GM23338 (cell line): ENCODE measurements around the gene SEMA5A. TPM values are rescaled to one million over a fixed set of nuclear protein-coding genes. Genes with fewer than 3 reads are reported as not detected.

Experiments used
- ATAC-seq: fragments of 200-7000 bp; cut with Tn5 transposase; 3 replicates; pipeline ENCODE4 v1.9.1; 2020
- DNase-seq: peaks from one replicate; pipeline ENCODE4 v3.0.0-alpha.2; 2015; ENCODE audit warnings: low spot score
- H2AFZ ChIP-seq: fragments of 200-600 bp; sonication (generic); 2 replicates; pipeline ENCODE4 v1.8.0; 2016; ENCODE audit warnings: antibody characterized with exemption, mild to moderate bottlenecking, moderate library complexity
- H3F3A ChIP-seq: fragments of 200-600 bp; sonication (generic); replicated peaks from 2 replicates; pipeline ENCODE4 v1.8.0; 2017; ENCODE audit warnings: antibody characterized with exemption, mixed run types, low read depth
- H3K27ac ChIP-seq: fragments of 200-600 bp; sonication (generic); 2 replicates; pipeline ENCODE4 v1.6.1; 2016; ENCODE audit warnings: low read depth
- H3K27me3 ChIP-seq: fragments of 200-600 bp; sonication (generic); 2 replicates; pipeline ENCODE4 v1.8.0; 2016; ENCODE audit warnings: mild to moderate bottlenecking, mixed run types, moderate library complexity; ENCODE audit not compliant: insufficient read depth
- H3K36me3 ChIP-seq: fragments of 200-600 bp; sonication (generic); 2 replicates; pipeline ENCODE4 v1.8.0; 2016; ENCODE audit warnings: mild to moderate bottlenecking; ENCODE audit not compliant: insufficient read depth
- H3K4me1 ChIP-seq: fragments of 200-600 bp; sonication (generic); 2 replicates; pipeline ENCODE4 v1.8.0; 2016; ENCODE audit warnings: mild to moderate bottlenecking, moderate library complexity; ENCODE audit not compliant: insufficient read depth
- H3K4me2 ChIP-seq: fragments of 200-600 bp; sonication (generic); 2 replicates; pipeline ENCODE4 v1.7.1; 2017; ENCODE audit warnings: mixed run types
- H3K4me3 ChIP-seq: fragments of 200-600 bp; sonication (generic); 2 replicates; pipeline ENCODE4 v1.6.1; 2016; ENCODE audit warnings: mixed run types
- H3K79me2 ChIP-seq: fragments of 200-600 bp; sonication (generic); replicated peaks from 2 replicates; pipeline ENCODE4 v1.8.0; 2017; ENCODE audit warnings: mild to moderate bottlenecking; ENCODE audit not compliant: insufficient read depth
- H3K9me2 ChIP-seq: fragments of 200-600 bp; sonication (generic); 2 replicates; pipeline ENCODE4 v1.8.0; 2017; ENCODE audit not compliant: insufficient read depth
- H4K20me1 ChIP-seq: fragments of 200-600 bp; sonication (generic); replicated peaks from 2 replicates; pipeline ENCODE4 v1.8.0; 2017; ENCODE audit warnings: mild to moderate bottlenecking; ENCODE audit not compliant: insufficient read depth
- H3K27ac Mint-ChIP-seq: 2 replicates; pipeline ENCODE4 v1.8.0; 2020; ENCODE audit warnings: inconsistent platforms, mild to moderate bottlenecking, moderate library complexity, mixed read lengths
- H3K27me3 Mint-ChIP-seq: 3 replicates; pipeline ENCODE4 v1.8.0; 2022; ENCODE audit warnings: low read depth, mild to moderate bottlenecking, moderate library complexity, mixed read lengths, inconsistent platforms; ENCODE audit not compliant: insufficient read depth, poor library complexity
- H3K36me3 Mint-ChIP-seq: 3 replicates; pipeline ENCODE4 v1.8.0; 2021; ENCODE audit warnings: low read depth, mild to moderate bottlenecking, inconsistent platforms, moderate library complexity, mixed read lengths
- H3K4me1 Mint-ChIP-seq: 3 replicates; pipeline ENCODE4 v1.8.0; 2020; ENCODE audit warnings: mild to moderate bottlenecking, inconsistent platforms, mixed read lengths
- H3K4me3 Mint-ChIP-seq: 3 replicates; pipeline ENCODE4 v1.8.0; 2021; ENCODE audit warnings: moderate library complexity, mild to moderate bottlenecking, inconsistent platforms, mixed read lengths
- H3K9me3 Mint-ChIP-seq: 3 replicates; pipeline ENCODE4 v1.8.0; 2020; ENCODE audit warnings: moderate library complexity, mild to moderate bottlenecking, inconsistent platforms, mixed read lengths
- CREB1 ChIP-seq: fragments of 250-450 bp; sonication (Bioruptor Pico); IDR thresholded peaks from 2 replicates; pipeline ENCODE4 v1.5.0; 2020; ENCODE audit warnings: low read depth, mild to moderate bottlenecking, moderate library complexity
- ETS1 ChIP-seq: IDR thresholded peaks from 2 replicates; pipeline ENCODE4 v1.6.1; 2016; ENCODE audit warnings: antibody characterized with exemption
- EZH2phosphoT487 ChIP-seq: fragments of 200-600 bp; sonication (generic); IDR thresholded peaks from one replicate; pipeline ENCODE4 v1.8.1; 2018; ENCODE audit warnings: antibody characterized with exemption; ENCODE audit not compliant: unreplicated experiment
- JUNB ChIP-seq: IDR thresholded peaks from one replicate; pipeline ENCODE4 v1.6.1; 2016; ENCODE audit warnings: antibody characterized with exemption; ENCODE audit not compliant: unreplicated experiment
- NANOG ChIP-seq: IDR thresholded peaks from 2 replicates; pipeline ENCODE4 v1.6.1; 2016; ENCODE audit warnings: antibody characterized with exemption, borderline replicate concordance
- POLR2AphosphoS5 ChIP-seq: IDR thresholded peaks from 2 replicates; pipeline ENCODE4 v1.6.1; 2016; ENCODE audit warnings: antibody characterized with exemption, low read depth
- REST ChIP-seq: IDR thresholded peaks from one replicate; pipeline ENCODE4 v1.6.1; 2018; ENCODE audit warnings: antibody characterized with exemption; ENCODE audit not compliant: unreplicated experiment
- STAT1 ChIP-seq: IDR thresholded peaks from one replicate; pipeline ENCODE4 v1.6.1; 2016; ENCODE audit warnings: antibody characterized with exemption; ENCODE audit not compliant: unreplicated experiment
- ZNF114 ChIP-seq: fragments of 250-450 bp; sonication (Bioruptor Pico); IDR thresholded peaks from 2 replicates; pipeline ENCODE4 v1.5.0; 2020; ENCODE audit warnings: mild to moderate bottlenecking, moderate library complexity
- ZNF331 ChIP-seq: fragments of 250-450 bp; sonication (Bioruptor Pico); IDR thresholded peaks from 2 replicates; pipeline ENCODE4 v1.5.0; 2020; ENCODE audit warnings: low read depth, mild to moderate bottlenecking, moderate library complexity
- ZNF462 ChIP-seq: fragments of 250-450 bp; sonication (Bioruptor Pico); IDR thresholded peaks from 2 replicates; pipeline ENCODE4 v1.5.0; 2020; ENCODE audit warnings: mild to moderate bottlenecking, moderate library complexity
- polyA plus RNA-seq: library from polyadenylated mRNA; unstranded; fragments of >200 nt; fragmentation: Nextera tagmentation; extraction: Ambion mirVana; gene quantifications from 2 replicates; pipeline ENCODE4 v1.2.1, GENCODE V29; 2016
- total RNA-seq: library from RNA; depleted of rRNA; stranded (reverse); fragments of >200 nt; shearing (Covaris generic); gene quantifications from 2 replicates; pipeline ENCODE4 v1.2.3, GENCODE V29; 2014

The SEMA5A gene
- total and polyA plus RNA-seq, 2 experiments from 2014 or later, result 2.1 to 8.1 TPM

- DNase-seq, result no peak
- no peak overlapping the region for H3K27ac Mint-ChIP-seq
- Histone ChIP-seq H3F3A (no peaks in the 10 kb centered on the region), H3K9me2 (no peaks in the 10 kb centered on the region), H4K20me1 (no peaks in the 10 kb centered on the region), H3K27ac (no peak overlapping the region), H3K36me3 (no peaks in the 10 kb centered on the region), H3K4me3 (no peak overlapping the region), H3K4me2 (no peak overlapping the region), H3K4me1 (peaks cover 14% of the 10 kb centered on the region), H2AFZ (no peak overlapping the region), H3K79me2 (no peaks in the 10 kb centered on the region; the same call in 1 of the 2 replicates), H3K27me3 (no peaks in the 10 kb centered on the region)
- peaks cover 2% of the 10 kb centered on the region for H3K27me3 Mint-ChIP-seq
- peaks cover 15% of the 10 kb centered on the region for H3K4me1 Mint-ChIP-seq
- H3K36me3 Mint-ChIP-seq, result peaks cover 31% of the 10 kb centered on the region
- no peak for ATAC-seq
- no peak overlapping the region for H3K4me3 Mint-ChIP-seq
- H3K9me3 Mint-ChIP-seq, result peaks cover 27% of the 10 kb centered on the region
- TF ChIP-seq ZNF114 (CRISPR knock-in tag) (no peak), ZNF331 (CRISPR knock-in tag) (no peak), JUNB (no peak), STAT1 (no peak)
Observed at GRCh38 chr5:9482381-9482780, 63.5 kb downstream of the SEMA5A start.

GRCh38 chr5:9480499-9480898 is 65.4 kb downstream of the SEMA5A start:
- H3K4me1 Mint-ChIP-seq, result peaks cover 15% of the 10 kb centered on the region
- DNase-seq (no peak), ATAC-seq (no peak)
- Histone ChIP-seq H3K4me3 (no peak overlapping the region), H2AFZ (no peak overlapping the region), H3K4me2 (no peak overlapping the region), H3K79me2 (no peaks in the 10 kb centered on the region; the same call in 1 of the 2 replicates), H3K4me1 (peaks cover 14% of the 10 kb centered on the region), H3K9me2 (no peaks in the 10 kb centered on the region), H4K20me1 (no peaks in the 10 kb centered on the region), H3K27me3 (no peaks in the 10 kb centered on the region), H3K36me3 (no peaks in the 10 kb centered on the region; the same call in 1 of the 2 replicates), H3F3A (no peaks in the 10 kb centered on the region), H3K27ac (no peak overlapping the region)
- peaks cover 32% of the 10 kb centered on the region for H3K36me3 Mint-ChIP-seq
- peaks cover 2% of the 10 kb centered on the region for H3K27me3 Mint-ChIP-seq
- H3K27ac Mint-ChIP-seq, result no peak overlapping the region
- H3K4me3 Mint-ChIP-seq, result no peak overlapping the region
- peaks cover 28% of the 10 kb centered on the region for H3K9me3 Mint-ChIP-seq
- TF ChIP-seq ETS1, result no peak
- TF ChIP-seq NANOG, result no peak
- TF ChIP-seq POLR2AphosphoS5, result no peak
- no peak for TF ChIP-seq JUNB
- no peak for TF ChIP-seq EZH2phosphoT487
- TF ChIP-seq CREB1 (CRISPR knock-in tag), result no peak
- no peak for TF ChIP-seq REST
- no peak for TF ChIP-seq ZNF462 (CRISPR knock-in tag)
- TF ChIP-seq ZNF331 (CRISPR knock-in tag), result no peak
- TF ChIP-seq ZNF114 (CRISPR knock-in tag), result no peak
